ENCODE results near the gene VLDLR. TPM values are rescaled to one million over a fixed set of nuclear protein-coding genes. Genes with fewer than 3 reads are reported as not detected.

VLDLR gene
- total RNA-seq, 1 donor from 2014 or later, result 16.4 TPM

DNA sequence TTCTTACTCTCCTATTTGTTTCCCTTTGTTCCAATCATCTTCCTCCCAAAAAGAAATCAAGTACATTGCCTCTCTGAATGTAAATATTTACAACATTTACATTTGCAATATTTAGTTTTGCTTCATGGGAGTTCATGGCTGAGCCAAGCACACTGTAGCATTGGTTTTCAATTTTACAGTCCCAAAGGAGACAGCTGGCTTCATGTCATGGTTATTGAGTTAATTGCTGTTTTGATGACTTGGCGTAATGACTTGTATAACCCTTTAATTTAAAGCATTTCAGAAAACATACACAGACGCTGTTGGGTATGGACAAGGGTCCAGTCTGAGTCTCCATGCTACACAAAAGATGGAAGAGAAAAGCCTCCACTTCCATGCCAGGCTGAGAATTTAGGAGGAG is 25.6 kb upstream of the VLDLR start:
- peaks cover 4% of the 10 kb centered on the region for H3K4me1 Mint-ChIP-seq
- Histone ChIP-seq H3K36me3 (no peaks in the 10 kb centered on the region), H3K4me2 (no peak overlapping the region), H3K27me3 (no peaks in the 10 kb centered on the region), H3K4me3 (no peak overlapping the region), H3K9me3 (ENCODE audit: low read depth) (no peaks in the 10 kb centered on the region), H2AFZ (replicated peaks) (no peak overlapping the region), H3K4me1 (no peaks in the 10 kb centered on the region), H3F3A (ENCODE audit: low read depth) (no peaks in the 10 kb centered on the region), H4K20me1 (ENCODE audit: low read depth) (no peaks in the 10 kb centered on the region), H3K79me2 (ENCODE audit: low read depth) (no peaks in the 10 kb centered on the region), H3K27ac (no peak overlapping the region), H3K9ac (no peak overlapping the region)
- TF ChIP-seq EZH2phosphoT487 (IDR thresholded peaks at IDR 0.05) (no peak), EZH2 (IDR thresholded peaks at IDR 0.05) (no peak), CTCF (IDR thresholded peaks at IDR 0.05) (no peak)
- H3K27me3 Mint-ChIP-seq (ENCODE audit: insufficient read depth, low read depth), result peaks cover 2% of the 10 kb centered on the region
- peaks cover 9% of the 10 kb centered on the region for H3K9me3 Mint-ChIP-seq
- H3K4me3 Mint-ChIP-seq, result no peak overlapping the region
- no peak overlapping the region for H3K27ac Mint-ChIP-seq
- no peak for DNase-seq (ENCODE audit: low spot score)
- H3K36me3 Mint-ChIP-seq, result no peaks in the 10 kb centered on the region

DNA sequence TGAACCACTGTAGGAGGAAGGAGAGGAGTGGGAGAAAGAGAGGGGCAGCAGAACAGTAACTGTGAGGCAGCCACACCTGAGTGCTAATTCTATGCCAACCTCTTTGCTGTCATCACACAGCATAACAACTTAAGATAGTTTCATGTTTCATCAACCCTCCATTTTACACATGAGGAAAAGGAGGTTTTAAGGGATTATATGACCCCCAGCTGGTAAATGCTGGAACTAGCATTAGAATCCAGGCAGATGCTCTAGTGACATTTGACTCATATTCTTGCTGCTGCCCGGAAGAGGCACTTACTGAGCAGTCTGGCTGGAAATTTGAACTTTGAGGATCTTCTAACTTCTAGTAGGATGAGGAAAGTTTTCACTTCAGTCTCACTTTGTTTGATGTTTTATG is 24.1 kb upstream of the VLDLR start:
- Histone ChIP-seq H3K79me2 (ENCODE audit: low read depth) (no peaks in the 10 kb centered on the region), H4K20me1 (ENCODE audit: low read depth) (no peaks in the 10 kb centered on the region), H3K27ac (no peak overlapping the region), H2AFZ (replicated peaks) (no peak overlapping the region), H3K9ac (no peak overlapping the region), H3K4me1 (no peaks in the 10 kb centered on the region), H3K9me3 (ENCODE audit: low read depth) (no peaks in the 10 kb centered on the region), H3K4me3 (no peak overlapping the region), H3F3A (ENCODE audit: low read depth) (no peaks in the 10 kb centered on the region), H3K4me2 (no peak overlapping the region), H3K36me3 (no peaks in the 10 kb centered on the region), H3K27me3 (no peaks in the 10 kb centered on the region)
- H3K9me3 Mint-ChIP-seq, result peaks cover 6% of the 10 kb centered on the region
- DNase-seq (ENCODE audit: low spot score), result no peak
- H3K27ac Mint-ChIP-seq, result no peak overlapping the region
- TF ChIP-seq EZH2phosphoT487 (IDR thresholded peaks at IDR 0.05) (no peak), EZH2 (IDR thresholded peaks at IDR 0.05) (no peak), CTCF (IDR thresholded peaks at IDR 0.05) (no peak)
- no peaks in the 10 kb centered on the region for H3K36me3 Mint-ChIP-seq
- H3K4me1 Mint-ChIP-seq, result peaks cover 4% of the 10 kb centered on the region
- no peak overlapping the region for H3K4me3 Mint-ChIP-seq
- peaks cover 2% of the 10 kb centered on the region for H3K27me3 Mint-ChIP-seq (ENCODE audit: insufficient read depth, low read depth)

DNA sequence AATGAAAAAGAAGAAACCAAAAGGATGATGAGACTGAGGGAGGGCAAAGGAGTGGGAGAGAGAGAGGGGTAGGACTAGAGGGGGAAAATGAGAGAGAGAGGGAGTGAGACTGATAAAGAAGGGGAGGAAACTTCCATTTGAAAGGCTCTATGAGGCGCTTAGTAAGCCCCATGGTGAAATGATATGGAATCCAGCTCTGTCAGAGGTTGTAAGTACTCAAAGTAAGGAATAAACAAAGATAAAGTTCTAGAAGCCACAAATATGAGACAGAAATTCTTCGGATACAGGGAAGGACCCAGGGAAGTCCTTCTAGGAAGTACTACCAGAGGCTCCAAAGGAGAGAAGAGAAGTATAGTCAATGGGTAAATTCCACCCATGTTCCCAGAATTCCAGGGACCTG is 21.7 kb upstream of the VLDLR start:
- H3K4me1 Mint-ChIP-seq, result peaks cover 4% of the 10 kb centered on the region
- no peaks in the 10 kb centered on the region for H3K9me3 Mint-ChIP-seq
- Histone ChIP-seq H3K27ac (no peak overlapping the region), H3K4me1 (no peaks in the 10 kb centered on the region), H3K4me3 (no peak overlapping the region), H3K9ac (no peak overlapping the region), H3K9me3 (ENCODE audit: low read depth) (no peaks in the 10 kb centered on the region), H3K36me3 (no peaks in the 10 kb centered on the region), H3F3A (ENCODE audit: low read depth) (no peaks in the 10 kb centered on the region), H4K20me1 (ENCODE audit: low read depth) (no peaks in the 10 kb centered on the region), H3K79me2 (ENCODE audit: low read depth) (no peaks in the 10 kb centered on the region), H2AFZ (replicated peaks) (no peak overlapping the region), H3K4me2 (no peak overlapping the region), H3K27me3 (no peaks in the 10 kb centered on the region)
- no peak overlapping the region for H3K4me3 Mint-ChIP-seq
- TF ChIP-seq EZH2 (IDR thresholded peaks at IDR 0.05), result no peak
- TF ChIP-seq CTCF (IDR thresholded peaks at IDR 0.05), result no peak
- TF ChIP-seq EZH2phosphoT487 (IDR thresholded peaks at IDR 0.05), result no peak
- DNase-seq (ENCODE audit: low spot score), result no peak
- H3K36me3 Mint-ChIP-seq, result no peaks in the 10 kb centered on the region
- H3K27ac Mint-ChIP-seq, result no peak overlapping the region
- H3K27me3 Mint-ChIP-seq (ENCODE audit: insufficient read depth, low read depth), result peaks cover 2% of the 10 kb centered on the region

All from neural progenitor cell (in vitro differentiated cells).